ENCODE measurements around the gene LRRC52. TPM values are rescaled to one million over a fixed set of nuclear protein-coding genes. Genes with fewer than 3 reads are reported as not detected.

The LRRC52 gene
- polyA plus RNA-seq, 1 experiment, result not detected

GRCh38 chr1:165512816-165513215, 31.0 kb upstream of the LRRC52 start:
- H3K27me3 ChIP-seq (ENCODE audit: control insufficient read depth, insufficient read depth, low read length), result no peaks in the 10 kb centered on the region
- no peak for DNase-seq (ENCODE audit: low read depth, low spot score)
- no peaks in the 10 kb centered on the region for H3K9me3 ChIP-seq (ENCODE audit: control insufficient read depth, insufficient read depth, low read length)
- ChIA-PET CTCF (no interaction called here), POLR2A (no interaction called here)
- no peak overlapping the region for H3K27ac ChIP-seq (ENCODE audit: low read depth, low read length)
- H3K4me3 ChIP-seq (ENCODE audit: low read depth, low read length), result no peak overlapping the region
- TF ChIP-seq, protein P1, sequence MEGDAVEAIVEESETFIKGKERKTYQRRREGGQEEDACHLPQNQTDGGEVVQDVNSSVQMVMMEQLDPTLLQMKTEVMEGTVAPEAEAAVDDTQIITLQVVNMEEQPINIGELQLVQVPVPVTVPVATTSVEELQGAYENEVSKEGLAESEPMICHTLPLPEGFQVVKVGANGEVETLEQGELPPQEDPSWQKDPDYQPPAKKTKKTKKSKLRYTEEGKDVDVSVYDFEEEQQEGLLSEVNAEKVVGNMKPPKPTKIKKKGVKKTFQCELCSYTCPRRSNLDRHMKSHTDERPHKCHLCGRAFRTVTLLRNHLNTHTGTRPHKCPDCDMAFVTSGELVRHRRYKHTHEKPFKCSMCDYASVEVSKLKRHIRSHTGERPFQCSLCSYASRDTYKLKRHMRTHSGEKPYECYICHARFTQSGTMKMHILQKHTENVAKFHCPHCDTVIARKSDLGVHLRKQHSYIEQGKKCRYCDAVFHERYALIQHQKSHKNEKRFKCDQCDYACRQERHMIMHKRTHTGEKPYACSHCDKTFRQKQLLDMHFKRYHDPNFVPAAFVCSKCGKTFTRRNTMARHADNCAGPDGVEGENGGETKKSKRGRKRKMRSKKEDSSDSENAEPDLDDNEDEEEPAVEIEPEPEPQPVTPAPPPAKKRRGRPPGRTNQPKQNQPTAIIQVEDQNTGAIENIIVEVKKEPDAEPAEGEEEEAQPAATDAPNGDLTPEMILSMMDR (IDR thresholded peaks at IDR 0.05; ENCODE audit: low read depth, low read length), result no peak

DNA sequence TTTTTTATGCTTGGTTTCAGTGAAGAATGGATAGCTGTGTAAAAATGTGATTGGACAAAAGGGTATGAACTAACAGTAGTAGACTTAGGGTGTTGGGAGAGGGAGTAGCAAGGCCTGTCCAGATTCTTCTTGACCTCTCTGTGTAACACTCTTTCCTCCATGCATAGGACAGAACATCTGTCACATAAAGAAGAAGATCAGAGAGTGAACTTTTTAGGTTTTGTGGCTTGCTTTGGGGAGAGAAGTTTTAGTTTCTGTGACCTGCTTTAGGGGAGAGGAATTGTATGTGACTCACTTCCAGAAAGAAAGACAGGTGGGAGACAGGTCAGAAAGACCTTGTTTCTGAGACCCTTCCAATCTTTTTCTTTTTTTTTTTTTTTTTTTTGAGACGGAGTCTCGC, 27.3 kb upstream of the LRRC52 start:
- H3K27ac ChIP-seq (ENCODE audit: low read depth, low read length), result no peak overlapping the region
- ChIA-PET CTCF (no interaction called here), POLR2A (no interaction called here)
- TF ChIP-seq, protein P1 (IDR thresholded peaks at IDR 0.05; ENCODE audit: low read depth, low read length), result no peak
- no peak overlapping the region for H3K4me3 ChIP-seq (ENCODE audit: low read depth, low read length)
- no peak for DNase-seq (ENCODE audit: low read depth, low spot score)
- no peaks in the 10 kb centered on the region for H3K27me3 ChIP-seq (ENCODE audit: control insufficient read depth, insufficient read depth, low read length)
- no peaks in the 10 kb centered on the region for H3K9me3 ChIP-seq (ENCODE audit: control insufficient read depth, insufficient read depth, low read length)

- TF ChIP-seq, protein P1 (IDR thresholded peaks at IDR 0.05; ENCODE audit: low read depth, low read length), result no peak
- Histone ChIP-seq H3K4me3 (ENCODE audit: low read depth, low read length) (no peak overlapping the region), H3K9me3 (ENCODE audit: control insufficient read depth, insufficient read depth, low read length) (no peaks in the 10 kb centered on the region), H3K27me3 (ENCODE audit: control insufficient read depth, insufficient read depth, low read length) (no peaks in the 10 kb centered on the region), H3K27ac (ENCODE audit: low read depth, low read length) (no peak overlapping the region)
- CTCF ChIA-PET, result no interaction called here
- POLR2A ChIA-PET, result no interaction called here
- no peak for DNase-seq (ENCODE audit: low read depth, low spot score)
Measured at GRCh38 chr1:165520646-165521045, 23.2 kb upstream of the LRRC52 start.

- no peak overlapping the region for H3K4me3 ChIP-seq (ENCODE audit: low read depth, low read length)
- POLR2A ChIA-PET, result no interaction called here
- CTCF ChIA-PET, result interaction anchor here (1.6 kb wide), 1 partner anchor 68 kb away, joined by 3 read pairs; no protein-coding TSS in a partner anchor
- DNase-seq (ENCODE audit: low read depth, low spot score), result no peak
- TF ChIP-seq, protein P1 (IDR thresholded peaks at IDR 0.05; ENCODE audit: low read depth, low read length), result no peak
- H3K27ac ChIP-seq (ENCODE audit: low read depth, low read length), result no peak overlapping the region
- H3K9me3 ChIP-seq (ENCODE audit: control insufficient read depth, insufficient read depth, low read length), result no peaks in the 10 kb centered on the region
- no peaks in the 10 kb centered on the region for H3K27me3 ChIP-seq (ENCODE audit: control insufficient read depth, insufficient read depth, low read length)
Measured at GRCh38 chr1:165524639-165525285, 19.0 kb upstream of the LRRC52 start.

GRCh38 chr1:165525708-165526107, 18.1 kb upstream of the LRRC52 start:
- H3K4me3 ChIP-seq (ENCODE audit: low read depth, low read length), result no peak overlapping the region
- TF ChIP-seq, protein P1 (IDR thresholded peaks at IDR 0.05; ENCODE audit: low read depth, low read length), result no peak
- no peaks in the 10 kb centered on the region for H3K27me3 ChIP-seq (ENCODE audit: control insufficient read depth, insufficient read depth, low read length)
- H3K27ac ChIP-seq (ENCODE audit: low read depth, low read length), result no peak overlapping the region
- POLR2A ChIA-PET, result no interaction called here
- no peak for DNase-seq (ENCODE audit: low read depth, low spot score)
- no peaks in the 10 kb centered on the region for H3K9me3 ChIP-seq (ENCODE audit: control insufficient read depth, insufficient read depth, low read length)
- CTCF ChIA-PET, result interaction anchor here (1.6 kb wide), 1 partner anchor 67 kb away, joined by 3 read pairs; no protein-coding TSS in a partner anchor
